Pancreas (tissue), 10 donors: ENCODE results near the gene FAM98A. TPM values are rescaled to one million over a fixed set of nuclear protein-coding genes. Genes with fewer than 3 reads are reported as not detected.

ENCODE experiments used
- ATAC-seq, 4 donors: fragments of 200-7000 bp; cut with Tn5 transposase; one replicate each; pipeline versions ENCODE4 v1.8.0 to v1.9.1; 2020; ENCODE audit warnings: mild to moderate bottlenecking in 4 of 4, moderate library complexity in 4 of 4
- DNase-seq, 6 donors: peaks; one replicate each; pipeline ENCODE4 v3.0.0-alpha.2; 2020
- FAIRE-seq: peaks from 2 replicates; lab custom pipeline; 2012; peaks lifted over from hg19 to GRCh38; lab: Jason Lieb, UNC
- H3K27ac ChIP-seq, 4 donors: fragments of 200-600 bp; sonication (generic); 1 replicate in 3 of 4; 2 replicates in 1 of 4; pipeline versions ENCODE4 v1.5.0 to v1.8.0; 2020
- H3K27me3 ChIP-seq, 4 donors: fragments of 200-600 bp; one replicate each; pipeline ENCODE4 v1.8.0; 2021
- H3K36me3 ChIP-seq, 3 donors: fragments of 200-600 bp; sonication (generic) in 1 of 3; one replicate each; pipeline versions ENCODE4 v1.5.0 to v1.8.0; 2020 to 2021
- H3K4me1 ChIP-seq, 3 donors: fragments of 200-600 bp; one replicate each; pipeline ENCODE4 v1.8.0; 2021
- H3K4me3 ChIP-seq, 4 donors: fragments of 200-600 bp; sonication (generic) in 2 of 4; one replicate each; pipeline versions ENCODE4 v1.5.0 to v1.8.0; 2020 to 2021
- H3K9me3 ChIP-seq, 4 donors: fragments of 200-600 bp; one replicate each; pipeline ENCODE4 v1.8.0; 2021
- WGBS, 2 donors: extraction: QIAGEN DNeasy Blood & Tissue Kit; methylation state at CpG; one replicate each; pipeline ENCODE4 v1.1.7; 2013; 5-methylcytosine and 5-hydroxymethylcytosine counted together
- intact Hi-C, 3 donors: fragments of 100-400 bp; cut with DNase I; formaldehyde crosslinking; loops; one replicate each; pipeline versions ENCODE4 v1.11.1 to v1.14.2; 2022
- polyA plus RNA-seq, 2 donors: library from polyadenylated mRNA; stranded (reverse); fragments of 200-250 nt; gene quantifications; one replicate each; pipeline ENCODE4 v1.2.3, GENCODE V29; 2013
- total RNA-seq, 6 donors: library from RNA; stranded (reverse); fragmentation: NEBNext Ultra II Directional in 4 of 6; extraction: Animal tissue kit (Norgen Biotek cat#: 25700) in 4 of 6; gene quantifications; one replicate each; pipeline versions ENCODE4 v1.2.1 to v1.2.4, GENCODE V29; 2021 to 2023
- TF ChIP-seq, protein P1 (sequence below), 4 donors: fragments of 200-600 bp; sonication (generic) in 3 of 4; IDR thresholded peaks; one replicate each; pipeline versions ENCODE4 v1.5.0 to v1.8.0; 2021; ENCODE audit warnings: antibody characterized with exemption in 4 of 4
- donor health status: healthy with polysubstance abuse.
- donor health status: DM: no; HTN: no; CAD: no; lungs with moderate emphysema.
- donor health status: DM: no; HTN: no; CAD: no.
- donor health status: control.
- donor health status: control.
- donor health status: Bipolar disorder and iron deficiency.
- donor health status: DM: yes; HTN: yes; CAD: no.
- donor health status: DM: no; HTN: no; CAD: no.
- donor health status: DM: no; HTN: no; CAD: no.
- donor health status: DM: yes; HTN: yes; CAD: no.

The FAM98A gene
- total and polyA plus RNA-seq, 8 donors, result 8.9 to 25.3 (median 14.6) TPM

DNA sequence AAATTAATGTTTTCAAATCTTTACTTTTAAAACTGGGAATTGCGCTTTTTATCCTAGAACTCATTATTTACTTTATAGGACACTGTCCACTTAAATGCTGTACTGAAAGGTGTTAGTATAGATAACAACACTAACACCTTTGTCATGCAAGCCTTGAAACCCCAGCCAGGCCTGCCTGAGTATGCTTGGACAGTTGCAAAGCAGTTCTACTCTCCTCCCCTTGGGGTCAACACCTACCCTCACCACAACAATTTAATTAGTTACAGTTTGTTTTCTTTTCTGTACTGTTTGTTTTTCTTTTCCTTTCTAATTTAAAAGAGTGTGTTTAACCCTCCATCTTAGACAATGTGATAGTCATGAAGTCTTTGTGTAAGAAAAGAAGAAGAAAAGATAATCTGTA lies 18.9 kb upstream of the FAM98A start:
- TF ChIP-seq, protein P1, sequence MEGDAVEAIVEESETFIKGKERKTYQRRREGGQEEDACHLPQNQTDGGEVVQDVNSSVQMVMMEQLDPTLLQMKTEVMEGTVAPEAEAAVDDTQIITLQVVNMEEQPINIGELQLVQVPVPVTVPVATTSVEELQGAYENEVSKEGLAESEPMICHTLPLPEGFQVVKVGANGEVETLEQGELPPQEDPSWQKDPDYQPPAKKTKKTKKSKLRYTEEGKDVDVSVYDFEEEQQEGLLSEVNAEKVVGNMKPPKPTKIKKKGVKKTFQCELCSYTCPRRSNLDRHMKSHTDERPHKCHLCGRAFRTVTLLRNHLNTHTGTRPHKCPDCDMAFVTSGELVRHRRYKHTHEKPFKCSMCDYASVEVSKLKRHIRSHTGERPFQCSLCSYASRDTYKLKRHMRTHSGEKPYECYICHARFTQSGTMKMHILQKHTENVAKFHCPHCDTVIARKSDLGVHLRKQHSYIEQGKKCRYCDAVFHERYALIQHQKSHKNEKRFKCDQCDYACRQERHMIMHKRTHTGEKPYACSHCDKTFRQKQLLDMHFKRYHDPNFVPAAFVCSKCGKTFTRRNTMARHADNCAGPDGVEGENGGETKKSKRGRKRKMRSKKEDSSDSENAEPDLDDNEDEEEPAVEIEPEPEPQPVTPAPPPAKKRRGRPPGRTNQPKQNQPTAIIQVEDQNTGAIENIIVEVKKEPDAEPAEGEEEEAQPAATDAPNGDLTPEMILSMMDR (IDR thresholded peaks at IDR 0.05), result no peak
- DNase-seq (no peak), FAIRE-seq (no peak), ATAC-seq (no peak)
- no peaks in the 10 kb centered on the region for H3K36me3 ChIP-seq
- 63 to 80% methylated on average over 1 of the region's 1 CpG for WGBS, 2 donors
- no peak overlapping the region for H3K4me3 ChIP-seq
- no peaks in the 10 kb centered on the region for H3K4me1 ChIP-seq
- H3K9me3 ChIP-seq, result no peaks in the 10 kb centered on the region
- intact Hi-C loops, result no loop called here
- no peaks in the 10 kb centered on the region for H3K27me3 ChIP-seq
- no peak overlapping the region for H3K27ac ChIP-seq

DNA sequence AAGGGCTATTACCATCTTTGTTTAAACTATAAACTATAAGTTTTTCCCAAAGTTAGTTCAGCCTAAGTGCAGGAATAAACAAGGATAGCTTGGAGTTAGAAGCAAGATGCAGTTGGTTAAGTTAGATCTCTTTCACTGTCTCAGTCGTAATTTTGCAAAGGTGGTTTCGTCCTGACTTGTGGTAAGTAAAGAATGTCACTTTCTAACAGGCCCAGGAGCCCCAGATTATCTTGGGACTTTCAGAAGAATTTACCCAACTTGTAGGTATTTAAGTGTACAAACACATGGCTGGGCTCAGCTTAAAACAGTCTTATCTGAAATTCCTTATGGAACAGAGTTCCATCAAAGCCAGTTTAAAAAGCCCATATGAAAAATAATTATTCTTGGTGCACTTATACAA lies 18.3 kb upstream of the FAM98A start:
- DNase-seq (no peak), ATAC-seq (no peak), FAIRE-seq (no peak)
- TF ChIP-seq, protein P1 (IDR thresholded peaks at IDR 0.05), result no peak
- Histone ChIP-seq H3K9me3 (no peaks in the 10 kb centered on the region), H3K27me3 (no peaks in the 10 kb centered on the region), H3K36me3 (no peaks in the 10 kb centered on the region), H3K27ac (no peak overlapping the region), H3K4me1 (no peaks in the 10 kb centered on the region), H3K4me3 (no peak overlapping the region)
- WGBS, 2 donors, result 91 to 92% methylated on average over 2 of the region's 2 CpGs
- intact Hi-C loops, result no loop called here

- ATAC-seq (no peak), DNase-seq (no peak), FAIRE-seq (no peak)
- Histone ChIP-seq H3K9me3 (no peaks in the 10 kb centered on the region), H3K4me3 (no peak overlapping the region), H3K36me3 (no peaks in the 10 kb centered on the region), H3K4me1 (no peaks in the 10 kb centered on the region), H3K27me3 (no peaks in the 10 kb centered on the region), H3K27ac (no peak overlapping the region)
- WGBS, 2 donors, result 74 to 83% methylated on average over 2 of the region's 2 CpGs
- TF ChIP-seq, protein P1 (IDR thresholded peaks at IDR 0.05), result no peak
- intact Hi-C loops, result no loop called here
Measured at GRCh38 chr2:33616873-33617272, 17.8 kb upstream of the FAM98A start.

GRCh38 chr2:33614190-33614589 lies 15.1 kb upstream of the FAM98A start:
- intact Hi-C loops, result no loop called here
- no peak for ATAC-seq
- Histone ChIP-seq H3K36me3 (no peaks in the 10 kb centered on the region), H3K4me3 (no peak overlapping the region), H3K27ac (no peak overlapping the region), H3K4me1 (no peaks in the 10 kb centered on the region), H3K27me3 (no peaks in the 10 kb centered on the region), H3K9me3 (no peaks in the 10 kb centered on the region)
- TF ChIP-seq, protein P1 (IDR thresholded peaks at IDR 0.05), result no peak
- FAIRE-seq, result no peak
- DNase-seq, result no peak

DNA sequence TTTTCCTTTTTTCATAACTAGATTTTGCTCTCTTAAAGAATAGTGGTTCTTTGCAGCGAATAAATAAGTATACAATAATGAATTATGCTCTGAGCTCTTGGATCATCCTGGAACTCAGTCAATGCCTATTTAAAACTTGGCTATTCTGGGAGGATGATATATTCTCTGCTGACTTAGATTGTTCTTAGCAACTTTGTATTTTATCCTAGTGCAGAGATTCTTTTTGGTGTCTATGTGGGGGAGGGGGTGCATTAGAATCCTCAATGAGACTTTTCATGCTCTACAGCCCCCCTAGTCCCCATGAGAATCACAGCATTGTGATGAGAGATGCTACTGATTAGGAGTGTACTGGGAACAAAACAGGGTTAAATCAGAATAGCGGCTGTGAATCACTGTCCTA lies 8.8 kb upstream of the FAM98A start:
- DNase-seq (no peak), FAIRE-seq (no peak), ATAC-seq (no peak)
- TF ChIP-seq, protein P1 (IDR thresholded peaks at IDR 0.05), result no peak
- Histone ChIP-seq H3K27me3 (no peaks in the 10 kb centered on the region), H3K27ac (no peak overlapping the region), H3K36me3 (no peaks in the 10 kb centered on the region), H3K4me3 (no peak overlapping the region), H3K9me3 (no peaks in the 10 kb centered on the region), H3K4me1 (no peaks in the 10 kb centered on the region)
- intact Hi-C loops, result no loop called here
- WGBS, 2 donors, result 52 to 59% methylated on average over 2 of the region's 2 CpGs
